ENCODE measurements around the gene PRKAG1.
"Not testable (repeated sequence)": the region's sequence is repeated elsewhere in the genome, so short reads cannot be mapped to it uniquely, and the experiment has no call there.

The PRKAG1 gene

DNA sequence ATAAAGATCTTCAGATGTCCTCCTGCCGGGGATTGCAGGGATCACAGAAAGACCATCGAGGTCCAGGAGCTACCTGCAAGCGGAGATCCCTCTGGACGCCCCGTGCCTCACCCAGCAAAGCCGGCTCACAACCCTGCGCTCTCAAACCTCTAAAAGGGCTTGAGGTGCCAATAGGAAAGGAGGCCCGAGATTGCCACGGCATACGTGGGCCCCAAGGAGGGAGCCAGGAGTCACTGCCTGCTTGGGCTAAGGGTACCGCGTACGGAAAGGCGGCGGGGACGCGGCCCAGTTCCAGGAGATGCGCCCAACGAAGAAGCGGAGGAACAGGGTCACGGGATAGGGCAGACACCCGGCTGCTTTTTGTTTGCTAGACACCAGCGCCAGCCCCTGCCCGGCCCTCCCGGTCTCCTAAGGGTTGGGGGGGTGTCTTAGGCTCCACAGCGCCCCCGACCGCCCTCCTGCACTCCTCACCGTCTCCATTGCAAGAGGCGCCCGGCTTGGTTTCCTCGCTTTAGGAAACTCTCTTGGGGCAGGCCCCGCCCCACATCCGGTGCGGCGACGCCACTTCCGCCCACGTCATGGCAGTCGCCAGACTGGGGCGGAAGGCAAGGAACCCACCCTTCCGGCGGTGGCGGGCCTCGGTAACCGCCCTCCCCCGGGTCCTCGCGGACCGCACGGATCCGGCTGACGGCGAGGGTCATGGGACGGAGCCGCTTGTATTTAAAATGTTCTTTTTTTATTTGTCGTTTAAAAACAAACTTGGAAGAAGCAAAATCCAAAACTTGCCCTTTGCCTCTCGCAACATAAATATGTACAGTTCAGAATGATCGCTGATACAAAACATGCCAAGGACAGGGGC is at the start of gene PRKAG1:
PRKAG1 (minus strand) TSS at position 516 of the 859 bp plus-strand sequence; CDS start at position 480, 36 bp downstream.
- peak; percentile 53 for DNase-seq

DNA sequence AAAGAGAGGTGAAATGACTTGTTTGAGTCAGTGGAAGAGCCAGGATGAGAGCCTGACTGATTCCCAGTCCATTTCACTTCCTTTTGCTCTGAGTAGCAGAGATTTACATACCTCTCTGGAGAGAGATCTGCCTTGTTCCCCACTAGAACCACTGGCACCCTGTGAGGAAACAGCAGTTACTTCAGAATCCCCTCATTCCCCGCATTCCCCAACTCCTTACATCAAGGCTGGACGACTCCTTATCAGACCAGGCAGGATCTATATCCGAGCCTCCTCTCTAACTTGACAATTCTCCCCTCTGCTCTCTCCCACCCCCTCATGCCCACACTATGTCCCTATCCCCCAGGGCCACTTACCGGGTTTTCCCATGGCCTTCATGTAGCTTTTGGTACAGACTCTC is 47.5 kb upstream of the PRKAG1 start:
- no peak for DNase-seq

DNA sequence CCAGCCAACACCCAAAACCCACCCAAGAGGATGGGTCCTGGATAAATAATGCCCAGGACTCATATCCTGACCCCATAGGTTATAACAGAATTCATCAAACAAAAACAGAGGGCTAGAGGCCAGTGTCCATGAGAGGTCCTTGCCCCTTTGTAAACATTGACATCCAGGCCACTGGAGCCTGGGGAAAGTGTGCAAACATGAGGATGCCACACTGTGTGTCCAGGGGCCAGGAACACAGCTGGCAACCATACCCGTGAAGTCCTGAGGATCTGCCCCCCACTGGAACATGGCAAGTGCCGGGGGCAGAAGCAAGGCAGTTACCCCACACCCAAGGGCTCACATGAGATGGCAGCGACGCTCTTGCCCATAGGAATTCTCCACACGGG is 46.2 kb upstream of the PRKAG1 start:
- no peak for DNase-seq

DNA sequence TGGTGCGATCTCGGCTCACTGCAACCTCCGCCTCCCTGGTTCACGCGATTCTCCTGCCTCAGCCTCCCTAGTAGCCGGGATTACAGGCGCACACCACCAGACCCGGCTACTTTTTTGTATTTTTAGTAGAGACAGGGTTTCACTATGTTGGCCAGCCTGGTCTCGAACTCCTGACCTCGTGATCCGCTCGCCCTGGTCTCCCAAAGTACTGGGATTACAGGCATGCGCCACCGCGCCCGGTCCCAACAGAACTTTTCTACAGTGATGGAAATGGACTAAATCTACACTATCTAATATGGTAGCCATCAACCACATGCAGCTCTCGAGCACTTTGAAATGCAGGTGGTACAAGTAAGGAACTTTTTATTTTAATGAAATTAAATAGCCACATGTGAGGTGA is 43.3 kb upstream of the PRKAG1 start:
- not testable (repeated sequence) for DNase-seq

DNA sequence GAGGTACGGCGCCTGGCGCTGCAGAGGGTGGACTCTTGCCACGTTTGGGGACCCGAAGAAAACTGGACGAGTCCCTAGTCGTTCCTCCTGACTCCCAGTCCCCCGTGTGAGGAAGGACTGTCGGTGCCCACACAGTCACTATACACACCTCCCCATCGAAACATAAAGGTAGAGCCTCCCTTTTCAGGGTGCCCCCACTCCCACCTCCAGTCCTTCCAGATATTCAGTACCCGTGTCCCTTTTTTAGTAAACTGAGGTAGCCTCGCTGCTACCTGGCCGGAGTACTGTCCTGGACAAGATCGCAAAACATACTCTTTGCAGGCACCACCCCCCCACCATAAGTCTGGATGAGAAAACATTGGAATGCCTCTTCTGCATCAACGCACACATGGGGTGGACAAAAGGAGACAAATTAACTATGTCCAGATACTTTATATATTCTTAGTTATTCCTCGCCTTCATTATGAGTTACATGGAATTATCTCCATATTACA is 42.6 kb upstream of the PRKAG1 start:
- no peak for DNase-seq

DNA sequence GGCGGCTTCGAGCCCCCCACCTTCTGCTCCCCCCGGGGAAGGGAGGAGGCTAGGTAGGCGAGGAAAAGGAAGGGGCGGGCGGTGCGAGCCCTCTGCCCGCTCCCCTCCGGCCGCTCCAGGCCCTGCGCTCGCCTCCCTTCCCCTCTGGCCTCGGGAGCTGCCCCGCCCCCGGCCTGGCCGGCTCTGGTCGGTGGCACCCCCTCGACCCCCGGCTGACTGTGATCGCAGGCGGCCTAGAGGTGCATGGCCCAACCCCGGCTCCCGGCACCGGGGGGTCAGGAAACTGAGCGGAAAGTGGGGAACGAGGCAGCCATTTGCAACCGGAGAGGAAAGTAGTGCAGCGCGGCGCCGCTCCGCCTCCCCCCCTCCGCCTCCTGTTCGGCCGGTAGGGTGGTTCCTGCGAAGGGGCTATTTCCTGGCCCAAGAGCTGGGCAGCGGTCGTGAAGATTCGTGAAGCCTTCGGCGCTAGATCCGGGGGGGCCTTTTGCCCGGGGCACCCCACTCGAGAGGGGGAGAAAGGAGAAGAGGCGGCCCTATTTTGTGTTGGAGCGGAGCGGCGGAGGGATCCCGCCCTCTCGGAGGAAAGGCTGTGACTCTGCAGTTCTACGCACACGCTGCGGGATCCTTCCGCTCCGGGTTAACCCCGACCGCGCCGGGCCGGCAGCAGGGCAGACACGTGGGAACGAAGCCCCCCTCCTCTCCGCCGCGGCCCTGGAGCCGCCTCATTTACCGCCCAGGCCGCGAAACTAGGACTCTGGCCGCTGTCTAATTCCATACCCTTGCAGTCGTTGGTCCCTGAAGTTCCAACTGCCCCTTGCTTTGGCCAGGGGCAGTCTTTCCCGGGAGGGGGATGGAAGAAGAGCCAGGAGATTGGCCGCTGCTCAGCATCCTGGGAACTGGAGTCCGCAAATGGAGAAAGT is 41.9 kb upstream of the PRKAG1 start, which contains the start of gene KMT2D:
KMT2D (minus strand) TSS at position 558 of the 920 bp plus-strand sequence. CDS start 5,470 bp downstream, outside the sequence.
- DNase-seq: peak; percentile 86

DNA sequence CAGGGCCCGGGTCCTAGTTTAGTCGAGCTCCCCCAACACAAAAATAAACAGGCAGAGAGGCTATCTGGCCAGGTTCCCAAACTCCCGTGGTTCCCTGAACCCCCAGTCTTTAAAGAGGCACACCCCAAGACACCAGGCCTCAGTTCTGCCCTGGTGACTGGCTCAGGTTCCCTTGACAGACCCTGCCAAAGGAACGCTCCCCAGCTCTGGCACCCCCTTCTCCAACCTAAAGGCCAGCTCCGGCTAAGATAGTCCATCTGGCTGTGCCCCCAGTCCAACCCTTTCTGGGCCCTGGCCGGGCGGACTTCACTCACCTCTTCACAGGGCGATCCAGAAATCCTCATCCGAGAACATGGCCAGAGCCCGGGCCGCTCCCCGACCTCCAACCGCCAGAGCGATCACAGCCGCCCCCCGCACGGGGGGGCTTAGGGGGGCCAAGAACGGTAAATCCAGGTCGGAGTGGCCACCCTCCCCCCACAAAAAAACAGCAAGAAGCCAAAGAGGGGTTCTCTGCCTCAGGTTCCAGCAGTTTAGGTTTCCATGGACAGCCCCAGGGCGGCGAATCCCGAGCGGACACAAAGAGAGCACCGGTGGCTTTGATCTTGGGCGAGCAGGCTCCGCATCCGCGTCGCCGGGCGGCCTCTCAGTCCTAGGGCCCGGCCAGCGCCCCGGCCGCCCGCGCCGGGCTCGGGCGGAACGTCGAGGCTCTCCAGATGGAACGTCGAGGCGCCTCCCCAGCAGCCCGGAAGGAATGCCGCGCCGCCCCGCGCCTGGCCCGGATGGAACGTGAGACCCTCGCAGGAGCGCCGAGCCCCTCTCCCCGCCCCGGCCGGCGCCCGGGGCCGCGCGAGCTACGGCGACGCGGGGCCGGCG is 41.0 kb upstream of the PRKAG1 start:
- DNase-seq: no peak

DNA sequence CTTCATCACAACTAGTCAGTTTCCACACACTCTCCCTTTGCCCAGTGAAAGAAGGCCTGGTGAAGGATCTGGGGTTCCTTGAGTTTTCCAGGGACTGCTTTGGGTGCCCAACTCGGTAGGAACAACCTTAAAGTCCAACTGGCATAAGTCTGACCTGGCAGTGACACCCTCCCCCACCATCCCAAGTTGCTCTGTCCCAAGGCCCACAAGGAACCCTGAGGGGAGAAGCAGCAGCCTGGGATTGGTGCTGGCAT is 40.4 kb upstream of the PRKAG1 start:
- no peak for DNase-seq

DNA sequence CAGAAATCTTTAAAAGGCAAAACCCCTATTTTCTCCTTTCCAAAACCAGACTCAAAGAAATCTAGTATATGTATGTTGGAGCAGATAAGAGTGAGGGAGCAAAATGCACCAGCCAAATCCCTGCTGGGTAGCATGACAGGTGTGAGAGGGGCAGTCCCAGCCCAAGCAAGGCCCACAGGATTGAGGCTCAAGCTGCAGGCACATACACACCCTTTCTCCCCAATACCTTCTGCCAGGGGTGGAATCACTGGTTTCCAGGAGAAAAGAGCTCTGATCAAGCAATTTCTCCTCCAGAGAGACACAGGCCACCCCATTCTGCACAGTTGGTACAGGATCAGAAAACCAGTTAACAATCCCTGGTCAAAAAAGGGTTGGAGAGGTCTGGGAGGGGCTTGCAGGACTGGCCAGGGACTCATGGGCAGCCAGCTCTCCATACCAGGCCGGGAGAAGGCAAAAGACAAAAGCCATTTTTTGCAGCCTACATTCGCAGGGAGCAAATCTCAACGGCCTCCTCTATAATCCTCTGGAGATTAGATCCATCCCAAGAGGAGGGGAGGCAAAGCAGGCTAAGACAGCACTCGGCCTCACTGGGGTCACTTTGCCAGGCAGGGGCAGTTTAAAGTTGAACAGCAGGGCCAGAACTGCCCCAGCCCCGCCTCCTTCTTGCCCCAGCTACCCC is 39.9 kb upstream of the PRKAG1 start:
- DNase-seq: no peak

DNA sequence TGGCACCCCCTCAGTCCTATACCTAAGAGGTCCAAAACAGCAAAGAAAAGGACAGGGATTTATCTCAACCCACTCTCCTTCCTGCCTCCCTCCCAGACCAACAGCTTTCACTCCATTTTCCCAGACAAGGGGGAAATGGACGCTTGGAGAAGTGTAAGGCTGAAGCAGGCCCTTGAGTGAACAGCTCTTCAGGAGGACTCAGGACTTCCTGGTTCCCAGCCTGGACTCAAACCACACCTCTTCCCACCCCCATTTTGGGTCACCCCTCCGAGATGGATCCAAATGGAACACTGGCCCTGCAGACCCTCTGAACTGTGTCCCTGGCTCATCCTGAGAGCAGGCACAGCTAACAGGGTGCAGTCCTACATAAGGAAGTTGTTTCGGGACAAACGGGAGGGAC is 39.3 kb upstream of the PRKAG1 start:
- DNase-seq: no peak

DNA sequence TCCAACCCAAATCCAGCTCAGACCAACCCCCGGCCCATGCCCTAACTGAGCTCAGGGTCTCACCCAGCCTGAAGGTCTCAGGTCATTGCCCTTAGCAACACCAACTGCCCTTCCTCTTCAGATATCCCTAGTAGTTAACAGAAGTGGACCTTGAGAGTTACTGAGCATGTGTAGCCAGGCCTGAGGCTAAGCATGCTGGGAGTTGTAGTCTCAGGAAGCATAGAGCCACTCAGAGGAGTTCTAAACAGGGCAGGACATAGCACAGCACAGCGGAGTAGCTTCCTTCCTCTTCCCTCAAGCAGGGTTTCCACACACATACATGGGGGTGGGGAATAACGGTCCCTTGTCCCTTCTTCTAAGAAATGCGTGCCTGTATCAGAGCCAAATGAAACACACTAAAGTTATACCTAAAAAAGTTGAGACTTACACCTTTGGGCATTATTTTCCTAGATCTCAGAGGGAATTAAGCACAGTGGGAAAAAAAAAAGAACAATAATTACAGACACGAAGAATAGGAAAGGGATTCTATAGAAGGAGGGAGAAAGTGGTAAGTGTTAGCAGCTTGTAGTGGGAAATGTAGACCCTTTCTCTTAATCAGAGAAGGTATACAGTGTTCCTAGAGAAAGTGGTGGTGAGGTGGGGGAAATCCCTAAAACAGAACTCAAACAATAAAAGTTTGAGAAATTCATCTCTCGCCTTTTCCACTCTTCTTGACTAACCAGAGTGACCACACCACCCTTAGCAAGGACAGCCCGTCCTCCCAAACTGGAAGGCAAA is 37.6 kb upstream of the PRKAG1 start:
- no peak for DNase-seq

DNA sequence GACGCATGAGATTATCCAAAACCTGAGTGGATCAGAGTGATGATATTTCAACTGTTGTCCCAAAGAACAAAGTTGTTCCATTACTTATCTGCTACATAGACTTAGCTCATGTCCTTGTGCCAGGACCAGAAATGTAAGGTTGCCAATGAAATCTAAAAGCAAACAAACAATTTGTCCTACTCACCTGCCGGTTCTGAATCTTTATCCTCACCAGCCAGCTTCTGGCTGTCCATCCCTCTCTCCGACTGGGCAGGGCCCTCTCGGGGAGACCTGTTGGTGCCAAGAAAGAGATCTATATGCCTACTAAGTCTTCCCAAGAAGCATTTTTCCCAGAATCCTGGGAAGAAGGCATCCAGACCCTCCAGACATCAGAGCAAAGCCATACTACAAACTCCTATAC is 36.5 kb upstream of the PRKAG1 start:
- no peak for DNase-seq

DNA sequence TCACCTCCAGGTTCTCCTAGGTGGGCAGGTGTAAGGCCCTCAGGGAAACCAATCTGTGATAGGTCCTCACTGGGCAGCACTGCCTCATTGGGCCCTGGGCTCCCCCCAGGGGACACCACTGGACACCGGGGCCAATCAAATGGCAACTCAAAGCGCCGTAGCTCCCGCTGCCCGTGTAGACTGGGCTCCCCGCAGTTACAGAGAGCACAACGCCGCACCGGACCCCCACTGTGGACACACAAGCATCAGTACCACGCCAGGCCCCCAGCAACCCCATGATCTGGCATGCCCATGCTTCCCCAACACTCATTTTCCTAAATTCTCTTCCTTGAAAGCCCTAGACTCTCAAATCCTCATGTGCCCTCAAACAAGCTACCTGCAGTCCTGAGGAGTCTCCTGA is 35.9 kb upstream of the PRKAG1 start:
- no peak for DNase-seq

DNA sequence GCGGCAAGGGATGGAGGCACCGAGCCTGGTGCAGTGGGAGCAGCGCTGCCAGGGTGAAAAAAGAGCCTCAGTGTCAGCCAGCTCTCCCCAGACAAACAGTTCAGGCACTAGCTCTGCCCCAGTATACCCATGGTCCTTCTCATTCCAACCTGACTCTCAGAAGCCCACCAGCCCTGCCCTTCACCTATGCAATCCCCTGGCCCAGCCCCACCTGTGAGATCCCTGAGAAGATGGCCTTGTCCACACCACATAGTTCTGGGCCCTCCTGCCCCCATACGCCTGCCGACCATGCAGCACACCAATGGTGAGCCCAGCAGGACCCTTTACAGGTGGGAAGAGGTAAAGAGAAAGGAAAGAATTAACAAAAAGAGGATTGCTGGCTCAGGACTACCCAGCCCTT is 35.5 kb upstream of the PRKAG1 start:
- DNase-seq: no peak

DNA sequence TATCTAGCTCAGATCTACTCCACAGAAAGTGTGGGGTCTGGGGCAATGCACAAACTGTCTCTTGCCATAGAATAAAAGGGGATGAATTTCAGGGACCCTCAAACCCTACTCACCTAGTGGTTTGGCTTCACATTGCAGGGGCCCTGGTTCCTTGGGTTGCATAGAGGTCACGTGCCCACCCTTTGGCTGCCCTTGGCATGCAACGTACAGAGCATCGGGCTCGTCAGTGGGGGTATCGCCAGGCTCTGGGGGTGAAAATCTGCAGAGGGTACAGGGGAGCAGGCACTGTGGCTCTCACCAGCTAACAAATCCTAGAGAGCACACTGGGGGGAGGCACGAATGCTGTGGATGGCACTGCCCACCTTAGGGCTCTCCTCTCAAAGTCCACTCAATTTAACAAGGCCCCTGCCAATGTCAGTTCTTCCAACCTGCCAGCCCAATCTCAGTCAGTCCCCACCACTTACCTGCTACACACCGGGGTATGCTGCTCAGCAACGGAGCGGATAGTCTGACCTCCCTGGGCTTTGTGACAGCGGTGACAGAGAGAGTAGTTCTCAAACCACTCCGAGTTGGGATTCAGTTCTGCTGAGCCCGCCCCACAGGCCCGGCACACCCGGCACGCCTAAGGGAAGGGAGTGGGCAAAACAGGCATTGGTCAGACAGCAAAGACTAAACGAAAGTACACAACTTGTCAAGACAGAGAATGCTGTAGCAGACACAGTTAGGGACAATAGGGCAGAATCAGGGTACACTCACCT is 34.1 kb upstream of the PRKAG1 start:
- DNase-seq: no peak

DNA sequence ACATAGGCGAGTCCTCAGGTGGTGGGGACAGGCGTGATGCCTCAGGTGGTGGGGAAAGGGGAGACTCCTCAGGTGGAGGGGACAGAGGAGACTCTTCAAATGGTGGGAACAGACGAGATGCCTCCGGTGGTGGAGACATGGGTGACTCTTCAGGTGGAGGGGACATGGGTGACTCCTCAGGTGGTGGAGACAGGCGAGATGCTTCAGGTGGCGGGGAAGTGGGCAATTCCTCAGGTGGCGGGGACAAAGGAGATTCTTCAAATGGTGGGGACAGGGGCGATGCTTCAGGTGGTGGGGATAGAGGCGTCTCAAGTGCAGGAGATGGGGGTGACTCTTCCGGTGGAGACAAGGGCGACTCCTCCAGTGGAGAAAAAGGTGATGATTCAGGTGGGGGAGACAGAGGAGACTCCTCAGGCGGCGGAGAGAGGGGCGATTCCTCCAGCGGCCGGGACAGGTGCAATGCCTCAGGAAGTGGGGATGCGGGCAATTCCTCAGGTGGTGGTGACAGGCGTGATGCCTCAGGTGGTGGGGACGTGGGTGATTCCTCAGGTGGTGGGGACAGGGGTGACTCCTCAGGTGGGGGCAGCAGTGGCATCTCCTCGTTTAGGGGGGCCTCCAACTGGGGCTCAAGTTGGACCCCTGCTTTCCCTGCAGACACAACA is 33.3 kb upstream of the PRKAG1 start:
- DNase-seq: no peak

DNA sequence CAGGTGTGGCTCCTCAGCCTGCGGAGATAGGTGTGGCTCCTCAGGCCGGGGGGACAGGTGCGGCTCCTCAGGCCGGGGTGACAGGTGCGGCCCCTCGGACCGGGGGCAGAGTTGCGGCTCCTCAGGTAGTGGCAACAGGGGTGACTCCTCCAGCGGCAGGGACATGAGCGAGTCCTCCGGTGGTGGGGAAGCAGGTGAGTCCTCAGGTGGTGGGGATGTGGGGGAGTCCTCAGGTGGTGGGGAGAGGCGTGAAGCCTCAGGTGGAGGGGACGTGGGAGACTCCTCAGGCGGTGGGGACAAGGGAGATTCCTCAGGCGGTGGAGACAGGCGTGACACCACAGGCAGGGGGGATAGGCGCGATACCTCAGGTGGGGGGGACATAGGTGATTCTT is 32.8 kb upstream of the PRKAG1 start:
- no peak for DNase-seq

DNA sequence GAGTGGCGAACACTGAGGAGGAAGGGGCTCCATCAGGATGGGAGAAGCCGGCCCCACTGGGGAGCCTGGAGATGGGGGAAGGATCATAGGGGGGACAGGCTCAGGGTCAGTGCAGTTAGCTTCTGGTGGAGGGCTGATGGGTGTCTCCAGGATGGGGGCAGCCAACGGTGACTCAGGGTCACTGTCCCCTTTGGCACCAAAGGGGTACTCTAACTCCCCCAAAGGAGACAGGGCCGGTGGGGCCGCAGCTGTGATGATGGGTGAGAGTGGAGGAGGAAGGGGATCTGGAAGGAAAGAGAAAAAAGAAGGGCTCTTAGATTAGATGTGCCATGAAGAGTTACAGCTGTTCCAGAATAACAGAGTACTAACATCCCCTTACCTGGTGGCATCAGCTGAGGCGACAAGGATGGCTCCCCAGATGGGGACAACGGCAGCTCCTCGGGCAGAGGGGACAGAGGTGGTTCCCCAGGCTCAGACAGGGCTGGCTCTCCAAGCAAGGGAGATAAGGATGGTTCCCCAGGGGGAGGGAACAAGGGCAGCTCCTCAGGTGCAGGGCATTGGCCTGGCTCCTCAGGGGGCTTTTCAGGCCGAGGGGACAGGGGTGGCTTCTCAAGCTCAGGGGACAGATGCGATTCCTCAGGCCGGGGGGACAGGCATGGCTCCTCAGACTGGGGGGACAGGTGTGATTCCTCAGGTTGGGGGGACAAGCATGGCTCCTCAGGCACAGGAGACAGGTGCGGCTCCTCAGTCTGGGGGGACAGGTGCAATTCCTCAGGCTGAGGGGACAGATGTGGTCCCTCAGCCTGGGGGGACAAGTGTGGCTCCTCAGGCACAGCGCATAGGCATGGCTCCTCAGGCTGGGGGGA is 32.2 kb upstream of the PRKAG1 start:
- DNase-seq: no peak

DNA sequence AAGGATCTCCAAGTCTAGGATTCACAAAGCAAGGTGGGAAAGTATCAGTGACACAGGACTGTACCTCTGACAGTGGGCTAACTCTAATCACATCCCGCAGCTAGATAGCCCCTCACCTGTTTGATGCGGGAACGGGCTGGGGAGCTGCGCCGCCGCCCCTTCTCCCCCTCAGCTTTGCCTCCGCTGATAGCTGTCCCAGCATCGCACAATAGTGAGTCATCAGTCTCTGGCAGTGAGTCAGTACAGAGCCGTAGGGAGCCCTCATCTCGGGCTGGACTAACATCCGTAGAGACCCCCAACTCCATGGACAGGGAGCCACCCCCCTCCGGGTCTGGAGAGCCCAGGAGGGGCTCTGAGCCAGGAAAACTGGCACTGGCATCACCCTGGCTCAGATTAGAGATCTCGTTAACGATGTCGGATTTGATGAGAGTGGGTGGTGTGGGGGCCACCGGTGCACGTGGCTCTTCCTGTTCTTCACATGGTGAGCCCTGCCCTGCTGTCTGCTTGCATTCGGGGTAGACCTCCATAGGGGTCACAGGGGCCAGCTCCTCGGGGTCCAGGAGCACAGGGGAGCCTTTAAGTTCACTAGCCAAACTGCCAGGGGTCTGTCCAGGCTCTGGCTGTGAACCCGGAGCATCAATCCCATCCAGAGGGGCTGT is 31.1 kb upstream of the PRKAG1 start:
- DNase-seq: no peak
